HepG2 (cell line): ENCODE data around the gene TSC22D2. TPM values are rescaled to one million over a fixed set of nuclear protein-coding genes. Genes with fewer than 3 reads are reported as not detected.

Experiments
- ATF1 ChIP-seq: IDR thresholded peaks from 2 replicates; pipeline ENCODE4 v1.6.1; 2016; ENCODE audit warnings: mild to moderate bottlenecking, control low read depth
- CREB1 ChIP-seq, 2 experiments: fragments of 450-650 bp in 1 of 2; IDR thresholded peaks; 2 replicates each; pipeline ENCODE4 v1.6.1; 2016 to 2017; ENCODE audit warnings: control low read depth in 1 of 2, mild to moderate bottlenecking in 1 of 2, missing compliant biosample characterization in 1 of 2, missing genetic modification characterization in 1 of 2
- E2F5 ChIP-seq: sonication (generic); formaldehyde crosslinking; conservative IDR thresholded peaks from 2 replicates; pipeline ENCODE4 v1.4.0; 2020; ENCODE audit warnings: missing genetic modification reagents
- HDAC2 ChIP-seq: sonication (generic); formaldehyde crosslinking; IDR thresholded peaks from 2 replicates; pipeline ENCODE4 v1.4.0; 2020; ENCODE audit warnings: missing genetic modification reagents
- HNRNPL ChIP-seq: fragments of 200-400 bp; formaldehyde crosslinking; IDR thresholded peaks from 2 replicates; pipeline ENCODE4 v1.6.1; 2017; ENCODE audit warnings: mild to moderate bottlenecking, low read depth, low read length
- JUNB ChIP-seq: sonication (generic); formaldehyde crosslinking; IDR thresholded peaks from 2 replicates; pipeline ENCODE4 v1.8.0; 2022; ENCODE audit warnings: missing genetic modification reagents, mild to moderate bottlenecking, borderline replicate concordance
- MAZ ChIP-seq, 2 experiments: sonication (generic) in 1 of 2; formaldehyde crosslinking in 1 of 2; IDR thresholded peaks; 2 replicates each; pipeline versions ENCODE4 v1.5.0 to v1.6.1; 2012 to 2020; ENCODE audit warnings: low read depth in 2 of 2, mild to moderate bottlenecking in 2 of 2, borderline replicate concordance in 1 of 2, improper control_type of control experiment in 1 of 2, low read length in 1 of 2, missing genetic modification reagents in 1 of 2, moderate library complexity in 1 of 2
- MEIS1 ChIP-seq: sonication (generic); formaldehyde crosslinking; IDR thresholded peaks from 2 replicates; pipeline ENCODE4 v1.9.0; 2021; ENCODE audit warnings: mild to moderate bottlenecking, missing genetic modification reagents, moderate library complexity, borderline replicate concordance
- NONO ChIP-seq, 2 experiments: fragments of 450-650 bp in 1 of 2; sonication (generic) in 1 of 2; formaldehyde crosslinking in 1 of 2; IDR thresholded peaks in 1 of 2; conservative IDR thresholded peaks in 1 of 2; 2 replicates each; pipeline versions ENCODE4 v1.6.1 to v1.8.0; 2017 to 2022; ENCODE audit warnings: mild to moderate bottlenecking in 1 of 2, missing genetic modification reagents in 1 of 2, moderate library complexity in 1 of 2
- SYNCRIP ChIP-seq: fragments of 200-400 bp; formaldehyde crosslinking; IDR thresholded peaks from 2 replicates; pipeline ENCODE4 v1.6.1; 2018; ENCODE audit warnings: mild to moderate bottlenecking, low read depth, low read length; ENCODE audit not compliant: insufficient read depth
- ZBTB2 ChIP-seq: sonication (generic); formaldehyde crosslinking; IDR thresholded peaks from 2 replicates; pipeline ENCODE4 v1.8.0; 2022; ENCODE audit warnings: low read depth, missing genetic modification reagents
- ZBTB21 ChIP-seq: sonication (generic); formaldehyde crosslinking; IDR thresholded peaks from 2 replicates; pipeline ENCODE4 v1.4.0; 2020; ENCODE audit warnings: missing genetic modification reagents
- ZBTB7B ChIP-seq: sonication (generic); formaldehyde crosslinking; IDR thresholded peaks from 2 replicates; pipeline ENCODE4 v1.4.0; 2020; ENCODE audit warnings: missing genetic modification reagents
- ZNF10 ChIP-seq: sonication (generic); formaldehyde crosslinking; IDR thresholded peaks from 2 replicates; pipeline ENCODE4 v1.4.0; 2020; ENCODE audit warnings: mild to moderate bottlenecking, low read depth, missing genetic modification reagents, borderline replicate concordance
- ZNF12 ChIP-seq: sonication (generic); formaldehyde crosslinking; IDR thresholded peaks from 2 replicates; pipeline ENCODE4 v1.5.0; 2020; ENCODE audit warnings: missing genetic modification reagents
- ZSCAN31 ChIP-seq: sonication (generic); formaldehyde crosslinking; IDR thresholded peaks from 2 replicates; pipeline ENCODE4 v1.5.0; 2020; ENCODE audit warnings: low read depth, mild to moderate bottlenecking, missing genetic modification reagents
- polyA plus RNA-seq, 8 experiments: library from polyadenylated mRNA; depleted of rRNA in 3 of 8; stranded (reverse) in 7 of 8; unstranded in 1 of 8; fragments of >200 nt; fragmentation: Illumina TruSeq in 4 of 8; extraction: Trizol in 4 of 8; gene quantifications; 2 replicates each; pipeline versions ENCODE4 v1.2.1 to v1.2.3, GENCODE V29; 2011 to 2016; ENCODE audit warnings: low read depth in 4 of 8, missing spikeins in 1 of 8, mixed read lengths in 1 of 8; ENCODE audit not compliant: insufficient read depth in 1 of 8
- total RNA-seq, 5 experiments: library from RNA; depleted of rRNA; stranded (reverse); fragments of >200 nt; fragmentation: Illumina TruSeq; extraction: Trizol; gene quantifications; 2 replicates each; pipeline ENCODE4 v1.2.3, GENCODE V29; 2016; ENCODE audit warnings: low read depth in 1 of 5
- TF ChIP-seq, protein P1 (sequence below): sonication (generic); formaldehyde crosslinking; IDR thresholded peaks from 2 replicates; pipeline ENCODE4 v1.4.0; 2020; ENCODE audit warnings: mild to moderate bottlenecking, missing genetic modification reagents, borderline replicate concordance
- TF ChIP-seq, protein P2 (sequence below): sonication (generic); formaldehyde crosslinking; IDR thresholded peaks from 2 replicates; pipeline ENCODE4 v1.5.1; 2020; ENCODE audit warnings: mild to moderate bottlenecking, missing genetic modification reagents, moderate library complexity

The TSC22D2 gene
- total and polyA plus RNA-seq, 2 of the 13 experiments (the other 11 are each of a cell fraction or from before 2014, with no cell fraction given): 4.6 to 8.2 TPM

DNA sequence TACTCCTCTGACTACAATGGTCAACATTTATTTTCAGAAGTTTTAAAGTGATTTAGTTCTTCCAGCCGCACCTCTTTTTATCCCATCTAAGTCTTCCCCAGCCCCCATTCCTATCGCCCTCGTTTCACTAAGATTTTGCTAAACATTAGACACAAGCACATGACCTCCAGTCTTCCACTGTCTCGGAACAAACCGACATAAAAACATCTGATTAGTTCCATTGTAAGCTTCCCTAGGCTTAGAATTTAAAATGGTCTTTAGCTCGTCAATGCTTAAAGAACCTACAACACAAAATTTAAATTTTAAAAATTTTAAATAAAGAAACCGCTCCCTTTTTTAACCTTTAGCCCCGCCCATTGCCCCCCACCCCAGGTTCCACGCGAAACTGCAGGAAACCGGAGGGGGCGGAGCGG, 284 bp upstream of the TSC22D2 start (continued):
- TF ChIP-seq, protein P1, sequence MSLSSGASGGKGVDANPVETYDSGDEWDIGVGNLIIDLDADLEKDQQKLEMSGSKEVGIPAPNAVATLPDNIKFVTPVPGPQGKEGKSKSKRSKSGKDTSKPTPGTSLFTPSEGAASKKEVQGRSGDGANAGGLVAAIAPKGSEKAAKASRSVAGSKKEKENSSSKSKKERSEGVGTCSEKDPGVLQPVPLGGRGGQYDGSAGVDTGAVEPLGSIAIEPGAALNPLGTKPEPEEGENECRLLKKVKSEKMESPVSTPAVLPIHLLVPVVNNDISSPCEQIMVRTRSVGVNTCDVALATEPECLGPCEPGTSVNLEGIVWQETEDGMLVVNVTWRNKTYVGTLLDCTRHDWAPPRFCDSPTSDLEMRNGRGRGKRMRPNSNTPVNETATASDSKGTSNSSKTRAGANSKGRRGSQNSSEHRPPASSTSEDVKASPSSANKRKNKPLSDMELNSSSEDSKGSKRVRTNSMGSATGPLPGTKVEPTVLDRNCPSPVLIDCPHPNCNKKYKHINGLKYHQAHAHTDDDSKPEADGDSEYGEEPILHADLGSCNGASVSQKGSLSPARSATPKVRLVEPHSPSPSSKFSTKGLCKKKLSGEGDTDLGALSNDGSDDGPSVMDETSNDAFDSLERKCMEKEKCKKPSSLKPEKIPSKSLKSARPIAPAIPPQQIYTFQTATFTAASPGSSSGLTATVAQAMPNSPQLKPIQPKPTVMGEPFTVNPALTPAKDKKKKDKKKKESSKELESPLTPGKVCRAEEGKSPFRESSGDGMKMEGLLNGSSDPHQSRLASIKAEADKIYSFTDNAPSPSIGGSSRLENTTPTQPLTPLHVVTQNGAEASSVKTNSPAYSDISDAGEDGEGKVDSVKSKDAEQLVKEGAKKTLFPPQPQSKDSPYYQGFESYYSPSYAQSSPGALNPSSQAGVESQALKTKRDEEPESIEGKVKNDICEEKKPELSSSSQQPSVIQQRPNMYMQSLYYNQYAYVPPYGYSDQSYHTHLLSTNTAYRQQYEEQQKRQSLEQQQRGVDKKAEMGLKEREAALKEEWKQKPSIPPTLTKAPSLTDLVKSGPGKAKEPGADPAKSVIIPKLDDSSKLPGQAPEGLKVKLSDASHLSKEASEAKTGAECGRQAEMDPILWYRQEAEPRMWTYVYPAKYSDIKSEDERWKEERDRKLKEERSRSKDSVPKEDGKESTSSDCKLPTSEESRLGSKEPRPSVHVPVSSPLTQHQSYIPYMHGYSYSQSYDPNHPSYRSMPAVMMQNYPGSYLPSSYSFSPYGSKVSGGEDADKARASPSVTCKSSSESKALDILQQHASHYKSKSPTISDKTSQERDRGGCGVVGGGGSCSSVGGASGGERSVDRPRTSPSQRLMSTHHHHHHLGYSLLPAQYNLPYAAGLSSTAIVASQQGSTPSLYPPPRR (CRISPR knock-in tag): no peak
- no peak for TF ChIP-seq NONO (IDR thresholded peaks at IDR 0.05)
- no peak for TF ChIP-seq NONO (CRISPR knock-in tag; conservative IDR thresholded peaks at IDR 0.05)
- no peak for TF ChIP-seq E2F5 (CRISPR knock-in tag)
- TF ChIP-seq JUNB (CRISPR knock-in tag): no peak
- TF ChIP-seq ZNF10 (CRISPR knock-in tag): no peak
- no peak for TF ChIP-seq HNRNPL
- TF ChIP-seq ZNF12 (CRISPR knock-in tag): no peak
- TF ChIP-seq MAZ (IDR thresholded peaks at IDR 0.05; ENCODE audit: borderline replicate concordance, low read depth, low read length): peak; percentile 74; the same call in 1 of the 2 replicates
- TF ChIP-seq MAZ (CRISPR knock-in tag; IDR thresholded peaks at IDR 0.05; ENCODE audit: low read depth): no peak
- no peak for TF ChIP-seq HDAC2 (CRISPR knock-in tag)
- TF ChIP-seq ZBTB7B (CRISPR knock-in tag): no peak
- TF ChIP-seq ZSCAN31 (CRISPR knock-in tag): no peak
- no peak for TF ChIP-seq ZBTB2
- TF ChIP-seq SYNCRIP: no peak
- no peak for TF ChIP-seq CREB1 (IDR thresholded peaks at IDR 0.05)
- peak; percentile 78 for TF ChIP-seq CREB1 (CRISPR knock-in tag; IDR thresholded peaks at IDR 0.05)
- TF ChIP-seq MEIS1 (CRISPR knock-in tag): no peak
- TF ChIP-seq ZBTB21 (CRISPR knock-in tag): peak; percentile 92
- peak; percentile 68 for TF ChIP-seq ATF1 (CRISPR knock-in tag)
- TF ChIP-seq, protein P2, sequence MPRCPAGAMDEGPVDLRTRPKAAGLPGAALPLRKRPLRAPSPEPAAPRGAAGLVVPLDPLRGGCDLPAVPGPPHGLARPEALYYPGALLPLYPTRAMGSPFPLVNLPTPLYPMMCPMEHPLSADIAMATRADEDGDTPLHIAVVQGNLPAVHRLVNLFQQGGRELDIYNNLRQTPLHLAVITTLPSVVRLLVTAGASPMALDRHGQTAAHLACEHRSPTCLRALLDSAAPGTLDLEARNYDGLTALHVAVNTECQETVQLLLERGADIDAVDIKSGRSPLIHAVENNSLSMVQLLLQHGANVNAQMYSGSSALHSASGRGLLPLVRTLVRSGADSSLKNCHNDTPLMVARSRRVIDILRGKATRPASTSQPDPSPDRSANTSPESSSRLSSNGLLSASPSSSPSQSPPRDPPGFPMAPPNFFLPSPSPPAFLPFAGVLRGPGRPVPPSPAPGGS (CRISPR knock-in tag): no peak
